H9 (cell line): ENCODE results near the gene STX17. TPM values are rescaled to one million over a fixed set of nuclear protein-coding genes. Genes with fewer than 3 reads are reported as not detected.

Experiments used
- DNase-seq: peaks from one replicate; pipeline ENCODE4 v3.0.0-alpha.2; 2017
- H2AFZ ChIP-seq: one replicate; pipeline ENCODE4 v1.6.1; 2013; ENCODE audit warnings: mild to moderate bottlenecking, low read length, control low read depth, moderate library complexity
- H2AK5ac ChIP-seq: 2 replicates; pipeline ENCODE4 v1.6.1; 2013; ENCODE audit warnings: low read length, control low read depth, mixed read lengths; ENCODE audit not compliant: insufficient read length
- H2BK120ac ChIP-seq: one replicate; pipeline ENCODE4 v1.6.1; 2013; ENCODE audit warnings: low read depth, mild to moderate bottlenecking, low read length, control low read depth, inconsistent platforms; ENCODE audit not compliant: poor library complexity, severe bottlenecking
- H2BK12ac ChIP-seq: 2 replicates; pipeline ENCODE4 v1.6.1; 2013; ENCODE audit warnings: low read length, control low read depth, mixed read lengths, low read depth; ENCODE audit not compliant: insufficient read length
- H2BK15ac ChIP-seq: 2 replicates; pipeline ENCODE4 v1.6.1; 2013; ENCODE audit warnings: low read depth, low read length, control low read depth
- H2BK20ac ChIP-seq: one replicate; pipeline ENCODE4 v1.6.1; 2013; ENCODE audit warnings: low read depth, mild to moderate bottlenecking, low read length, control low read depth, inconsistent platforms; ENCODE audit not compliant: poor library complexity, severe bottlenecking
- H2BK5ac ChIP-seq: 2 replicates; pipeline ENCODE4 v1.6.1; 2013; ENCODE audit warnings: low read length, control low read depth, mixed read lengths; ENCODE audit not compliant: insufficient read length
- H3K14ac ChIP-seq: 2 replicates; pipeline ENCODE4 v1.6.1; 2013; ENCODE audit warnings: low read length, control low read depth; ENCODE audit not compliant: insufficient read depth
- H3K18ac ChIP-seq: 2 replicates; pipeline ENCODE4 v1.6.1; 2013; ENCODE audit warnings: low read depth, mild to moderate bottlenecking, mixed read lengths, low read length, control low read depth; ENCODE audit not compliant: insufficient read length
- H3K23ac ChIP-seq: 2 replicates; pipeline ENCODE4 v1.6.1; 2013; ENCODE audit warnings: low read length, control low read depth, mixed read lengths, low read depth; ENCODE audit not compliant: insufficient read length
- H3K23me2 ChIP-seq: 2 replicates; pipeline ENCODE4 v1.6.1; 2013; ENCODE audit warnings: low read depth, mild to moderate bottlenecking, mixed read lengths, low read length, control low read depth; ENCODE audit not compliant: insufficient read length, poor library complexity, severe bottlenecking
- H3K27ac ChIP-seq: 2 replicates; pipeline ENCODE4 v1.5.1; 2013; ENCODE audit warnings: low read length, control low read depth, mixed read lengths, low read depth; ENCODE audit not compliant: insufficient read length
- H3K27me3 ChIP-seq: 2 replicates; pipeline ENCODE4 v1.6.1; 2013; ENCODE audit warnings: low read length, control low read depth, inconsistent platforms; ENCODE audit not compliant: insufficient read depth
- H3K4ac ChIP-seq: 2 replicates; pipeline ENCODE4 v1.6.1; 2013; ENCODE audit warnings: low read depth, mild to moderate bottlenecking, control low read depth, inconsistent platforms, low read length, moderate library complexity
- H3K4me1 ChIP-seq: 2 replicates; pipeline ENCODE4 v1.6.1; 2013; ENCODE audit warnings: low read length, control low read depth, inconsistent platforms; ENCODE audit not compliant: insufficient read depth
- H3K4me2 ChIP-seq: 2 replicates; pipeline ENCODE4 v1.6.1; 2013; ENCODE audit warnings: low read length, control low read depth, mixed read lengths; ENCODE audit not compliant: insufficient read length, insufficient read depth
- H3K56ac ChIP-seq: 2 replicates; pipeline ENCODE4 v1.6.1; 2013; ENCODE audit warnings: low read depth, mild to moderate bottlenecking, mixed read lengths, low read length, control low read depth; ENCODE audit not compliant: insufficient read length
- H3K79me1 ChIP-seq: 2 replicates; pipeline ENCODE4 v1.6.1; 2013; ENCODE audit warnings: low read depth, mild to moderate bottlenecking, moderate library complexity, low read length, control low read depth, inconsistent platforms; ENCODE audit not compliant: insufficient read depth, poor library complexity, severe bottlenecking
- H3K79me2 ChIP-seq: 2 replicates; pipeline ENCODE4 v1.6.1; 2013; ENCODE audit warnings: low read length, control low read depth, inconsistent platforms; ENCODE audit not compliant: insufficient read depth
- H3K9ac ChIP-seq: 2 replicates; pipeline ENCODE4 v1.6.1; 2013; ENCODE audit warnings: low read length, control low read depth, mixed read lengths; ENCODE audit not compliant: insufficient read length; ENCODE audit errors: extremely low read depth
- H3K9me3 ChIP-seq: one replicate; pipeline ENCODE4 v1.6.1; 2013; ENCODE audit warnings: low read depth, low read length, inconsistent platforms; ENCODE audit not compliant: control insufficient read depth
- H3T11ph ChIP-seq: one replicate; pipeline ENCODE4 v1.6.1; 2013; ENCODE audit warnings: mild to moderate bottlenecking, low read length, control low read depth, inconsistent platforms
- H4K20me1 ChIP-seq: one replicate; pipeline ENCODE4 v1.6.1; 2013; ENCODE audit not compliant: control insufficient read depth, insufficient read length, insufficient read depth
- H4K5ac ChIP-seq: 2 replicates; pipeline ENCODE4 v1.6.1; 2013; ENCODE audit warnings: low read depth, mild to moderate bottlenecking, mixed read lengths, low read length, control low read depth; ENCODE audit not compliant: insufficient read length
- H4K8ac ChIP-seq: replicated peaks from 2 replicates; pipeline ENCODE4 v1.6.1; 2013; ENCODE audit warnings: low read length, control low read depth, mixed read lengths, low read depth; ENCODE audit not compliant: insufficient read length
- H4K91ac ChIP-seq: 2 replicates; pipeline ENCODE4 v1.6.1; 2013; ENCODE audit warnings: low read depth, mild to moderate bottlenecking, moderate library complexity, mixed read lengths, low read length, control low read depth; ENCODE audit not compliant: insufficient read length
- H3K27ac Mint-ChIP-seq, 3 experiments: 2 replicates in 2 of 3; 3 replicates in 1 of 3; pipeline ENCODE4 v1.8.0; 2020 to 2021; ENCODE audit warnings: mixed read lengths in 3 of 3, mild to moderate bottlenecking in 1 of 3, moderate library complexity in 1 of 3
- H3K27me3 Mint-ChIP-seq: 2 replicates; pipeline ENCODE4 v1.8.0; 2021; ENCODE audit warnings: low read depth, mild to moderate bottlenecking, moderate library complexity, mixed read lengths
- H3K36me3 Mint-ChIP-seq, 3 experiments: 2 replicates in 2 of 3; 3 replicates in 1 of 3; pipeline ENCODE4 v1.8.0; 2020 to 2021; ENCODE audit warnings: low read depth in 3 of 3, mixed read lengths in 3 of 3; ENCODE audit not compliant: insufficient read depth in 1 of 3
- H3K4me1 Mint-ChIP-seq, 2 experiments: 2 replicates each; pipeline ENCODE4 v1.8.0; 2020; ENCODE audit warnings: mixed read lengths in 2 of 2
- H3K4me3 Mint-ChIP-seq, 2 experiments: 2 replicates in 1 of 2; 3 replicates in 1 of 2; pipeline ENCODE4 v1.8.0; 2020 to 2021; ENCODE audit warnings: mild to moderate bottlenecking in 2 of 2, mixed read lengths in 2 of 2, moderate library complexity in 1 of 2
- H3K9me3 Mint-ChIP-seq, 2 experiments: 2 replicates in 1 of 2; 3 replicates in 1 of 2; pipeline ENCODE4 v1.8.0; 2020; ENCODE audit warnings: mild to moderate bottlenecking in 2 of 2, mixed read lengths in 2 of 2, moderate library complexity in 1 of 2
- CTCF ChIP-seq: fragments of 200-600 bp; sonication (generic); conservative IDR thresholded peaks from 3 replicates; pipeline ENCODE4 v1.8.0; 2021; ENCODE audit warnings: antibody characterized with exemption, mild to moderate bottlenecking
- WGBS: extraction: QIAGEN DNeasy Blood & Tissue Kit; methylation state at CpG from one replicate; pipeline ENCODE4 v1.1.7; 2013; ENCODE audit warnings: missing lambda C conversion rate, low lambda C conversion rate, mixed read lengths; ENCODE audit not compliant: insufficient read length; ENCODE audit errors: extremely low coverage; 5-methylcytosine and 5-hydroxymethylcytosine counted together
- total RNA-seq: library from RNA; stranded (reverse); gene quantifications from 2 replicates; pipeline ENCODE4 v1.2.1, GENCODE V29; 2021

The STX17 gene
- total RNA-seq, 1 experiment from 2014 or later = 21.2 TPM

GRCh38 chr9:100013573-100013972, 107.1 kb downstream of the STX17 start:
- Histone ChIP-seq H2BK120ac (no peak overlapping the region), H3K27ac (no peak overlapping the region), H2BK5ac (no peak overlapping the region), H2AK5ac (no peak overlapping the region), H4K20me1 (no peaks in the 10 kb centered on the region), H3K9me3 (no peaks in the 10 kb centered on the region), H3K14ac (no peak overlapping the region), H4K91ac (no peak overlapping the region), H3K18ac (no peak overlapping the region), H3K79me2 (no peaks in the 10 kb centered on the region), H3K79me1 (no peaks in the 10 kb centered on the region), H2BK20ac (no peak overlapping the region), H2BK15ac (no peak overlapping the region), H3K23ac (no peak overlapping the region), H2BK12ac (no peak overlapping the region), H4K5ac (no peak overlapping the region), H2AFZ (no peak overlapping the region), H3K56ac (no peak overlapping the region), H3K27me3 (no peaks in the 10 kb centered on the region), H3K4ac (no peak overlapping the region), H4K8ac (no peak overlapping the region), H3T11ph (no peak overlapping the region), H3K9ac (no peak overlapping the region), H3K4me1 (no peaks in the 10 kb centered on the region), H3K23me2 (no peaks in the 10 kb centered on the region), H3K4me2 (no peak overlapping the region)
- Mint-ChIP-seq H3K4me3 (no peak overlapping the region), H3K27ac (no peak overlapping the region), H3K9me3 (0 out of 5 replicates have a peak, but pooled peaks cover 0 to 2% of the 10 kb centered on the region in 2 experiments), H3K27me3 (no peaks in the 10 kb centered on the region), H3K4me1 (0 out of 4 replicates have a peak, but pooled peaks cover 0 to 2% of the 10 kb centered on the region in 2 experiments), H3K36me3 (peaks cover 0 to 1% (median 0%) of the 10 kb centered on the region in 3 experiments; a peak in 1 of 7 replicates)
- TF ChIP-seq CTCF = no peak
- WGBS = no CpG with 5 or more reads among the region's 2 CpGs
- DNase-seq = no peak
